ENCODE measurements around the gene R3HDM2.

Gene R3HDM2

GRCh38 chr12:57230381-57231155, 200.3 kb downstream of the R3HDM2 start:
- no peak for DNase-seq (ENCODE audit: low read depth)
- H3K4me3 ChIP-seq (ENCODE audit: control insufficient read depth, low read depth, low read length), result peak overlapping the region; percentile 67
- TF ChIP-seq CTCF (IDR thresholded peaks at IDR 0.05; ENCODE audit: control insufficient read depth, insufficient read depth, low read depth, low read length, missing control alignments), result no peak

GRCh38 chr12:57229634-57230380, 201.0 kb downstream of the R3HDM2 start, which contains the start of gene SHMT2:
TSS of gene SHMT2 (plus strand) at chr12:57229711. CDS start at chr12:57229779, 68 bp downstream.
- DNase-seq (ENCODE audit: low read depth), result peak; percentile 85
- no peak for TF ChIP-seq CTCF (IDR thresholded peaks at IDR 0.05; ENCODE audit: control insufficient read depth, insufficient read depth, low read depth, low read length, missing control alignments)
- H3K4me3 ChIP-seq (ENCODE audit: control insufficient read depth, low read depth, low read length), result peak within 1 kb of the TSS; percentile 67

GRCh38 chr12:57229046-57229633, 201.7 kb downstream of the R3HDM2 start:
- no peak for DNase-seq (ENCODE audit: low read depth)
- no peak for TF ChIP-seq CTCF (IDR thresholded peaks at IDR 0.05; ENCODE audit: control insufficient read depth, insufficient read depth, low read depth, low read length, missing control alignments)
- H3K4me3 ChIP-seq (ENCODE audit: control insufficient read depth, low read depth, low read length), result peak overlapping the region; percentile 67

- no peak for DNase-seq (ENCODE audit: low read depth)
- H3K4me3 ChIP-seq (ENCODE audit: control insufficient read depth, low read depth, low read length), result no peak overlapping the region
- no peak for TF ChIP-seq CTCF (IDR thresholded peaks at IDR 0.05; ENCODE audit: control insufficient read depth, insufficient read depth, low read depth, low read length, missing control alignments)
Measured at GRCh38 chr12:57227315-57228115, 203.3 kb downstream of the R3HDM2 start.

- DNase-seq (ENCODE audit: low read depth), result no peak
- no peak for TF ChIP-seq CTCF (IDR thresholded peaks at IDR 0.05; ENCODE audit: control insufficient read depth, insufficient read depth, low read depth, low read length, missing control alignments)
- H3K4me3 ChIP-seq (ENCODE audit: control insufficient read depth, low read depth, low read length), result no peak overlapping the region
Measured at GRCh38 chr12:57226588-57227314, 204.1 kb downstream of the R3HDM2 start.
